SK-N-MC (cell line): ENCODE results near the gene CKMT1A.
"Not testable (repeated sequence)": the region's sequence is repeated elsewhere in the genome, so short reads cannot be mapped to it uniquely, and the experiment has no call there.

Experiments used
- DNase-seq: peaks from one replicate; pipeline ENCODE4 v3.0.0-alpha.2; 2011; ENCODE audit warnings: low read depth, low spot score
- H3K27ac ChIP-seq: fragments of 200-600 bp; sonication (generic); 2 replicates; pipeline ENCODE4 v1.5.1; 2016; ENCODE audit warnings: mixed run types
- H3K36me3 ChIP-seq: fragments of 200-600 bp; sonication (generic); 2 replicates; pipeline ENCODE4 v1.6.1; 2017; ENCODE audit warnings: antibody characterized with exemption, low read length, mixed read lengths; ENCODE audit not compliant: insufficient read depth
- H3K4me3 ChIP-seq: fragments of 200-600 bp; sonication (generic); 2 replicates; pipeline ENCODE4 v1.5.1; 2016
- H3K9ac ChIP-seq: fragments of 200-600 bp; sonication (generic); 2 replicates; pipeline ENCODE4 v1.8.0; 2017; ENCODE audit warnings: mixed run types, mixed read lengths; ENCODE audit not compliant: insufficient read length
- H3K9me3 ChIP-seq: fragments of 200-600 bp; sonication (generic); 2 replicates; pipeline ENCODE4 v1.6.1; 2017; ENCODE audit warnings: low read depth, mild to moderate bottlenecking, antibody characterized with exemption, low read length, moderate library complexity, mixed read lengths
- EZH2 ChIP-seq: fragments of 200-600 bp; sonication (generic); IDR thresholded peaks from one replicate; pipeline ENCODE4 v1.6.1; 2017; ENCODE audit warnings: antibody characterized with exemption
- FOXP2 ChIP-seq: optimal IDR thresholded peaks from 2 replicates; pipeline ENCODE3; 2011; ENCODE audit warnings: mild to moderate bottlenecking, moderate library complexity; ENCODE audit not compliant: insufficient read depth; ENCODE audit errors: extremely low read length, control extremely low read depth
- POLR2AphosphoS5 ChIP-seq: IDR thresholded peaks from 2 replicates; pipeline ENCODE4 v1.6.1; 2012; ENCODE audit warnings: mild to moderate bottlenecking, low read depth, low read length, borderline replicate concordance

CKMT1A gene

GRCh38 chr15:43693148-43694022 is at the start of gene CKMT1A:
Gene CKMT1A (plus strand): TSS chr15:43693859. CDS start chr15:43694051, 192 bp downstream.
- H3K9me3 ChIP-seq, H3K9ac ChIP-seq, DNase-seq, H3K36me3 ChIP-seq, H3K27ac ChIP-seq, H3K4me3 ChIP-seq: not testable (repeated sequence)

- H3K27ac ChIP-seq, result no peak within 1 kb of the TSS
- H3K9ac ChIP-seq, result no peak within 1 kb of the TSS
- H3K36me3 ChIP-seq, result no peaks in the 10 kb centered on the region
- no peaks in the 10 kb centered on the region for H3K9me3 ChIP-seq
- no peak within 1 kb of the TSS for H3K4me3 ChIP-seq
- TF ChIP-seq EZH2, result no peak
- TF ChIP-seq FOXP2, result no peak
- TF ChIP-seq POLR2AphosphoS5, result no peak
- no peak for DNase-seq
These were observed 44.8 kb upstream of the CKMT1A start, which contains the start of gene CATSPER2 for GRCh38 chr15:43648649-43649429. Gene CATSPER2 (minus strand): TSS chr15:43648844. CDS start chr15:43648061, 783 bp downstream.

- not testable (repeated sequence) for H3K9ac ChIP-seq, DNase-seq, H3K4me3 ChIP-seq, H3K36me3 ChIP-seq, H3K27ac ChIP-seq, H3K9me3 ChIP-seq
These were observed 44.2 kb upstream of the CKMT1A start for GRCh38 chr15:43649430-43649926.

- H3K9me3 ChIP-seq, H3K9ac ChIP-seq, H3K36me3 ChIP-seq, DNase-seq, H3K27ac ChIP-seq, H3K4me3 ChIP-seq: not testable (repeated sequence)
These were observed 33.9 kb upstream of the CKMT1A start for GRCh38 chr15:43659727-43660126.

- H3K9me3 ChIP-seq, H3K27ac ChIP-seq, H3K9ac ChIP-seq, H3K4me3 ChIP-seq, DNase-seq, H3K36me3 ChIP-seq: not testable (repeated sequence)
These were observed 31.4 kb upstream of the CKMT1A start for GRCh38 chr15:43662293-43662692.

GRCh38 chr15:43663333-43663732 is 30.3 kb upstream of the CKMT1A start:
- H3K27ac ChIP-seq, H3K9ac ChIP-seq, H3K9me3 ChIP-seq, H3K4me3 ChIP-seq, DNase-seq, H3K36me3 ChIP-seq: not testable (repeated sequence)

GRCh38 chr15:43666177-43666576 is 27.5 kb upstream of the CKMT1A start:
- H3K9ac ChIP-seq, H3K36me3 ChIP-seq, H3K27ac ChIP-seq, H3K9me3 ChIP-seq, H3K4me3 ChIP-seq, DNase-seq: not testable (repeated sequence)

- H3K9me3 ChIP-seq, H3K4me3 ChIP-seq, H3K9ac ChIP-seq, DNase-seq, H3K27ac ChIP-seq, H3K36me3 ChIP-seq: not testable (repeated sequence)
These were observed 19.5 kb upstream of the CKMT1A start for GRCh38 chr15:43674175-43674574.

GRCh38 chr15:43689604-43690301 is 3.9 kb upstream of the CKMT1A start:
- H3K27ac ChIP-seq, DNase-seq, H3K4me3 ChIP-seq, H3K9ac ChIP-seq, H3K9me3 ChIP-seq, H3K36me3 ChIP-seq: not testable (repeated sequence)

- H3K9ac ChIP-seq, H3K27ac ChIP-seq, H3K4me3 ChIP-seq, H3K9me3 ChIP-seq, H3K36me3 ChIP-seq, DNase-seq: not testable (repeated sequence)
These were observed 980 bp upstream of the CKMT1A start for GRCh38 chr15:43692679-43693078.
